Measurements from ENCODE around the gene PPIL6. TPM values are rescaled to one million over a fixed set of nuclear protein-coding genes. Genes with fewer than 3 reads are reported as not detected.

Gene PPIL6
- polyA plus RNA-seq, 1 of the 3 experiments (the other 2 are of a cell fraction) = 1.1 TPM

DNA sequence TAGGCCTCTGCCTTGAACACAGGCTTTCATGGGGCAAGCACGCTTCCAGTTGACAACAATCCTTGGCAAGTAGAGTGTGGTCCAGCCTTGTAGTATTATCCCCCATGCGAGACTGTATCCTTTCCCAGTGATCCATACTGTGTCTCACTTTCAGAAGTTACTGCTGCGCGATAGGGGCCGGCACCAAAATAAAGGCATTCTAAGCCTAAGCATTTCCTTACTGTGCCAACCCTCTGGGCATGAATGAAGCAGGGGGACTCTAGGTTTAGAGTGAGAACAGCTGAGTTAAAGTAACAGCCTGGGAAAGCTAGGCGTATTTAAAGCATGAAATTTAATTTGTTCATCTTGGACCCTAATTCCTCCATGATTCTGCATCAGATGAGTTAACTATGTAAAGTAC lies 97.5 kb downstream of the PPIL6 start:
- WGBS (ENCODE audit: low lambda C conversion rate) = 95% methylated on average over 6 of the region's 6 CpGs
- no peak overlapping the region for H3K4me3 ChIP-seq (ENCODE audit: low read depth in 2 of 2, low read length in 1 of 2)
- H3K9me2 ChIP-seq = no peaks in the 10 kb centered on the region
- no peak for TF ChIP-seq MXI1 (IDR thresholded peaks at IDR 0.05; ENCODE audit: low read depth, low read length)
- no peak for TF ChIP-seq RAD21 (IDR thresholded peaks at IDR 0.05; ENCODE audit: low read length)
- TF ChIP-seq RFX5 (IDR thresholded peaks at IDR 0.05; ENCODE audit: low read length) = no peak
- TF ChIP-seq USF1 (IDR thresholded peaks at IDR 0.05; ENCODE audit: borderline replicate concordance, low read depth) = no peak
- TF ChIP-seq EZH2phosphoT487 (IDR thresholded peaks at IDR 0.05; ENCODE audit: borderline replicate concordance, low read depth) = no peak
- no peak for TF ChIP-seq SMC3 (IDR thresholded peaks at IDR 0.05; ENCODE audit: low read depth, low read length)
- TF ChIP-seq YY1 (IDR thresholded peaks at IDR 0.05; ENCODE audit: low read depth) = no peak
- TF ChIP-seq IRF3 (IDR thresholded peaks at IDR 0.05; ENCODE audit: low read depth, low read length) = no peak
- TF ChIP-seq NFIC (IDR thresholded peaks at IDR 0.05; ENCODE audit: borderline replicate concordance) = no peak
- TF ChIP-seq, protein P1, sequence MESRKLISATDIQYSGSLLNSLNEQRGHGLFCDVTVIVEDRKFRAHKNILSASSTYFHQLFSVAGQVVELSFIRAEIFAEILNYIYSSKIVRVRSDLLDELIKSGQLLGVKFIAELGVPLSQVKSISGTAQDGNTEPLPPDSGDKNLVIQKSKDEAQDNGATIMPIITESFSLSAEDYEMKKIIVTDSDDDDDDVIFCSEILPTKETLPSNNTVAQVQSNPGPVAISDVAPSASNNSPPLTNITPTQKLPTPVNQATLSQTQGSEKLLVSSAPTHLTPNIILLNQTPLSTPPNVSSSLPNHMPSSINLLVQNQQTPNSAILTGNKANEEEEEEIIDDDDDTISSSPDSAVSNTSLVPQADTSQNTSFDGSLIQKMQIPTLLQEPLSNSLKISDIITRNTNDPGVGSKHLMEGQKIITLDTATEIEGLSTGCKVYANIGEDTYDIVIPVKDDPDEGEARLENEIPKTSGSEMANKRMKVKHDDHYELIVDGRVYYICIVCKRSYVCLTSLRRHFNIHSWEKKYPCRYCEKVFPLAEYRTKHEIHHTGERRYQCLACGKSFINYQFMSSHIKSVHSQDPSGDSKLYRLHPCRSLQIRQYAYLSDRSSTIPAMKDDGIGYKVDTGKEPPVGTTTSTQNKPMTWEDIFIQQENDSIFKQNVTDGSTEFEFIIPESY (IDR thresholded peaks at IDR 0.05; ENCODE audit: borderline replicate concordance, low read depth) = no peak
- no peak for TF ChIP-seq POLR2AphosphoS5 (IDR thresholded peaks at IDR 0.05; ENCODE audit: low read depth, low read length)
- TF ChIP-seq, protein P2, sequence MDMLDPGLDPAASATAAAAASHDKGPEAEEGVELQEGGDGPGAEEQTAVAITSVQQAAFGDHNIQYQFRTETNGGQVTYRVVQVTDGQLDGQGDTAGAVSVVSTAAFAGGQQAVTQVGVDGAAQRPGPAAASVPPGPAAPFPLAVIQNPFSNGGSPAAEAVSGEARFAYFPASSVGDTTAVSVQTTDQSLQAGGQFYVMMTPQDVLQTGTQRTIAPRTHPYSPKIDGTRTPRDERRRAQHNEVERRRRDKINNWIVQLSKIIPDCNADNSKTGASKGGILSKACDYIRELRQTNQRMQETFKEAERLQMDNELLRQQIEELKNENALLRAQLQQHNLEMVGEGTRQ (IDR thresholded peaks at IDR 0.05; ENCODE audit: borderline replicate concordance, low read depth, low read length) = no peak
- TF ChIP-seq MAX (IDR thresholded peaks at IDR 0.05; ENCODE audit: low read depth) = no peak
- TF ChIP-seq JUND (IDR thresholded peaks at IDR 0.05) = no peak
- ChIA-PET CTCF (interaction anchor here (1.2 kb wide), 1 partner anchor 40 kb away, joined by 5 read pairs; no protein-coding TSS in a partner anchor), POLR2A (no interaction called here)
- H3F3A ChIP-seq (replicated peaks; ENCODE audit: insufficient read depth) = no peaks in the 10 kb centered on the region
- no peaks in the 10 kb centered on the region for H3K27me3 ChIP-seq (ENCODE audit: insufficient read depth)
- H3K9ac ChIP-seq = no peak overlapping the region
- no peak for DNase-seq
- H3K36me3 ChIP-seq (replicated peaks in 1 of 2; ENCODE audit: control insufficient read depth in 1 of 2, insufficient read depth in 2 of 2, low read length in 1 of 2) = no peaks in the 10 kb centered on the region
- H3K4me2 ChIP-seq = no peak overlapping the region
- H3K9me3 ChIP-seq = no peaks in the 10 kb centered on the region
- no peaks in the 10 kb centered on the region for H4K20me1 ChIP-seq (ENCODE audit: insufficient read depth)
- H2AFZ ChIP-seq (ENCODE audit: low read depth) = no peak overlapping the region
- H3K27ac ChIP-seq (ENCODE audit: low read depth in 2 of 2, low read length in 1 of 2) = no peak overlapping the region
- peaks cover 0 to 22% of the 10 kb centered on the region in 2 experiments; a peak in 1 of 4 replicates for H3K4me1 ChIP-seq (ENCODE audit: control insufficient read depth in 1 of 2, insufficient read depth in 2 of 2, low read depth in 1 of 2, low read length in 1 of 2)
- H3K79me2 ChIP-seq (ENCODE audit: insufficient read depth) = no peaks in the 10 kb centered on the region
